Testis (tissue), 2 donors: Measurements from ENCODE around the gene ADAM33.

Source experiments
- CTCF ChIP-seq, 3 experiments: fragments of 450-650 bp in 2 of 3; fragments of 200-600 bp in 1 of 3; sonication (generic) in 1 of 3; IDR thresholded peaks; one replicate each; pipeline ENCODE4 v1.5.1; 2016 to 2019; ENCODE audit warnings: antibody characterized with exemption in 3 of 3, mild to moderate bottlenecking in 2 of 3, moderate library complexity in 1 of 3
- POLR2A ChIP-seq: fragments of 450-650 bp; IDR thresholded peaks from one replicate; pipeline ENCODE4 v1.6.1; 2017; ENCODE audit warnings: antibody characterized with exemption, mild to moderate bottlenecking, moderate library complexity

DNA sequence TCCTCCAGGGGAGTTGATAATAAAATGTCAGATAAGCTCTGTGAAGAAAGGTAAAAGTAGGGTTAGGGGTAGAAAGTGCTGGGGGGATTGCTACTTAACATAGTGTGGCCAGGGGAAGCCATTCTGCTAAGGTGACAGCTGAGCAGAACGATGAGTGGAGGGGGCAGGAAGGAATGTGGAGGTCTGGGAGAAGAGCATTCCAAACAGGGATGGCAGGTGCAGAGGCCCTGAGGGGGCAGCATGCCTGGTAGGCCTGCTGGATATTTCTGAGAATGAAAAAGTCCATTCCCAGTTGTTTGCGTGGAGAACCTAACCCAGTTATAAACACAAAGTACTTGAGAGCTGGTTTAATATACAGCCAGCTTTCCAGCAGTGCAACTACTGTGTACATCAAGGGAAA, 27.9 kb downstream of the ADAM33 start:
- TF ChIP-seq CTCF (IDR thresholded peaks at IDR 0.05) (no peak), POLR2A (no peak)
